ENCODE results near the gene ABI3BP.

ABI3BP gene

DNA sequence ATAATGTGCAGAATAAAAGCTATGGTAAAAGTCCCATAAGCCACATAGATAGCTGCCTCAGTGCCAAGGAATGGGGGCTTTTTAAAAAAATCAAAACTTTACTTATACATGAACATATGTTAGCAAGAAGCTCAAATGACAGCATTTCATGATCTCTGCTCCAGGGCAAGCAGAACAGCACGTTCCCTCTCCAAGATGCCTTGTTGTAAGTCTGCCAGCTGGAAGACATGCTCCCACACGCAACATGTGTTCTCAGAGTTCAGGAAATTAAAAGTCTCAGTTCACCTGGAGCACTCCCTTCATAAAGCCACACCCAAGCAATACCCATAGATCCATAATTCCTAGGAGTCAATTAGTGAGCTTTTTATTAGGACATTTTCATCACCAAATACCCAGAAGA lies 52.2 kb downstream of the ABI3BP start:
- no peak for DNase-seq

DNA sequence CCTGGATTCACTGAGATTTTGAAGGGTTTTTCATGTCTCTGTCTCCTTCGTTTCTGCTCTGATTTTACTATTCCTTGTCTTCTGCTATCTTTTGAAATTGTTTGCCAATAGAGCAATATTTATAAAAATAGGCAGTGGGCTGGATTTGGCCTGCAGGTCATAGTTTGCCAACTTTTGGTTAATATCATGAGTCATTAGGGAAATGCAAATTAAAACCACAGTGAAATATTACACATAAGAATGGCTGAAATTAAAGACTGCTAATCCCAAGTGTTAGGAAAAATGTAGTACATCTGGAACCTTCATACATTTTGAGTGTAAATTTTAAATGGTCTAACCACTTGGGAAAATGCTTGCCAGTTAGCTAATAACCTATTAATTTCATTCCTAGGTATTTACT lies 56.3 kb downstream of the ABI3BP start:
- no peak for DNase-seq

- no peak for DNase-seq
Measured at GRCh38 chr3:100932491-100932890, 60.7 kb downstream of the ABI3BP start.

DNA sequence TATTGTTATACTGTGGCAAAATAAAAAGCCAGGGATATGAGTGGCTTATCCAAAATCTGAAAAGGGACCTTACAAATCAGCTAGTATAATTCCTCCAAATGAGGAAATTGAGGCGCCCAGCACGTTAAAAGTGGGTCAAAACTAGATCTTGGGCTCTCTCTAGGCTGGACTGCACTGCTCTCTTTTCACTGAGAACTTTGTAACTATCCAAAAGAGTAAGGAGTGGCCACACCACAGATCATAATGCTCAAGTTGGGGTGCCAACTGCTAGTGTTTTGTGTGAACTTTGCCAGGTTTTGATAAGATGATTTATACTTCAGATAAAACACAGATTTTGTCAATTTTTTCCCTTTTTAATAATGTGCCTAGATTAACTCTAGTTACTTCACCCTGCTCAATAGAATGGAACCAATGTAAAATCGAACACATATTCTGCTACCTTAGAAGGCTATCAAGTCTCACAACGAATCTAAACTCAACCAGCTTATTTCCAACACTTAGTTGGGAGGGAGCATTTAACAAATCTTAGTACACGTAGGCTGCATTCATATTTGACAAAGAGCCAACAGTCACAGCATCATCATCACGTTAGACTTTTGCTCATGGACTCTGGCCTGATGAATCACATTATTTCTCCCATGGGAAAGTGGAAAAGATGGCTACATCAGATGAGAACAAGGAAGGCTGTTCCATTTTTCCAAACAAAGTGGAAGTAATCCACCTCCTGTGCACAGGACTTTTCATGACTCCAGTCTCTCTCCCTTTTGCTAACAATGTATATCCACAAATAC lies 64.4 kb downstream of the ABI3BP start:
- DNase-seq: no peak

DNA sequence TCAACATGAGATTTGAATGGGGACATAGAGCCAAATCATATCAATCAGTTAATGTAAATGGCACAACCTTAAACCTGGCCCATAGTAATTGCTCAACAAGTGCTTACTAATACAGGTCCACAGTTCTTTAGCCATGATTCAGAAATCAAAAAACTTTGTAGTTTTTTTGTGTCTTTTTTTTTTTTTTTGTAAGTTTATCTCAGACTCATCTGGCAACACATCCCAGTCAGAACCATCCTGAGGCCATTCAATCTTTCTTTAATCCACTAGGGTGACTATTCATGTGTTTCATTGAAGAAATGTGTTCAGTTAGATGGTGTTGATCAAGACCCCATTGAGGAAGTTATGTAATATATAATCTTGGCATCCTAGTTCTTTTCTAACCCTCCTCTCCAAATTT lies 65.4 kb downstream of the ABI3BP start:
- DNase-seq: no peak

GRCh38 chr3:100915706-100916495 lies 77.3 kb downstream of the ABI3BP start:
- no peak for DNase-seq

GRCh38 chr3:100913870-100914648 lies 79.2 kb downstream of the ABI3BP start:
- DNase-seq: no peak

GRCh38 chr3:100912976-100913545 lies 80.2 kb downstream of the ABI3BP start:
- no peak for DNase-seq

- DNase-seq: no peak
Measured at GRCh38 chr3:100912571-100912970, 80.7 kb downstream of the ABI3BP start.

DNA sequence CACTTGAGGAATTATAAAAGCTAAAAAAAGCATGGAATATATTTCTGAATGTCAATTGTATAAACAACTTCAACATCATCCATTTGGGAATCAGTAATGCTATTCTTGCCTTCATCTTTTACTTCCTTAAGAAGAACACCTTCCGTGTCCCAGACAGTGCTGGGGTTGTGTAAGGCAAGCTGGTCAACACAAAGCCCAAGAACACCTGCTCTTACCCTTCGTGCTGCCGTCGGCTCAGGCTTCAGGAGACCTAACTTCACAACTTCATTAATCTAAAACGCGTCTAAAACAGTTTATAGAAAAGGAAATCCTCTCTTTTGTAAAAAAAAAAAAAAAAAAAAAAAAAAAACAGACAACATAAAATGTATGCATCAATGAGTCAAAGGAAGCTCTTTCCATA lies 81.3 kb downstream of the ABI3BP start:
- DNase-seq: no peak

DNA sequence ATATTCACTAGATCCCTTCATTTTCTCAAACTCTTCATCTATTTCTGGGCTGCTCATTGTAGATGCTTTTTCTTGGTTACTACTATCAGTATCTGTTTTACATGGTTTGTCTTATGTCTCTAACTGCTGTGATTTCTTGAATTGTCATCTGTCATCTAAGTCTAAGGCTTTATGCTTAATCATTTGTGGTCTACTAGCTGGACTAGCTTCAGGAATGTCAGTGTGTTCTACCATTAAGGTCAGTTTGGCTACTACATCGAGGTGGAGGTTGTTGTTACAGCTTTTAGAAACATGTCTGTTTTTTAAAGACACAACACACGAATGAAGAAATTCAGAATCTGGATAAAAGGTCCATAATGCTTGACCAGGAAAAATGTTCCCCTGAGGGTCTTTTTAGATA lies 82.2 kb downstream of the ABI3BP start:
- no peak for DNase-seq

- DNase-seq: no peak
Measured at GRCh38 chr3:100902572-100902971, 90.6 kb downstream of the ABI3BP start.

GRCh38 chr3:100900671-100901335 lies 92.4 kb downstream of the ABI3BP start:
- DNase-seq: no peak

GRCh38 chr3:100899440-100900091 lies 93.7 kb downstream of the ABI3BP start:
- no peak for DNase-seq

GRCh38 chr3:100898681-100899080 lies 94.5 kb downstream of the ABI3BP start:
- no peak for DNase-seq

DNA sequence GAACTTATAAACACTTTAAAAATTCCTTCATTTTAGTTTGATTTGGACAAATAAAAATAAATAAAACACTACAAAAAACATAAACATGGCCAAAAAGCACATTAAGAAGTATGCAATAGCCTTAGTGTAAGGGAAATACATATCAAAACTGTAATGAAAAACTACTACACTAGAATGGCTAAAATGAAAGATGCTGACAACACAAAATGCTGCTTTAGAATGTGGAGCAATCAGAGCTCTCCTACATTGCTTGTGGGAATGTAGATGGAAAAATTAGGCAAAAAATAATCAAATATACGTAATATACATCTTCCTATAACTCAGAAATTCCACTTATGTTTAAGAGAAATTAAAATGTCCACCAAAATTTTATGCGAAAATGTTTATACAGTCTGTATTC lies 96.2 kb downstream of the ABI3BP start:
- no peak for DNase-seq

DNA sequence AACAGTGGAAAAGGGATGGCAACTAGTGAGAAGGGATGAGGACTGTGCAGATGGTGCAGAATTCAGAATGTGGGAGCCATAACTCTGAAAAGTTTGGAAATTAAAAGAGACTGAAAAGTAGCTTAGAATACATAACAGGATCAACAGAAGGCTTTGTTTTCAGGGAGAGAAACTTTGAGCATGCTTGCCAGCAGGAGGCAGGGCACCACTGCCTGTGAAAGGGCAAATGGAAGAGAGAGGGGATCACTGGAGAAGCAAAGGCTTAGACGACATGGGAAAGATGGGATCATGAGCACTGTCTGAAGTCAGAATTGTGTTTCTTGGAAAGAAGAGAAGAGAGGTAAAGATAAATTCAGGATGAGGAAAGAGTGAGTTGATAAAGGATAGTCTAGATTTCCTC lies 99.6 kb downstream of the ABI3BP start:
- no peak for DNase-seq

- DNase-seq: no peak
Measured at GRCh38 chr3:100893108-100893507, 100.1 kb downstream of the ABI3BP start.

- DNase-seq: peak; percentile 2
Measured at GRCh38 chr3:100891827-100892226, 101.4 kb downstream of the ABI3BP start.

DNA sequence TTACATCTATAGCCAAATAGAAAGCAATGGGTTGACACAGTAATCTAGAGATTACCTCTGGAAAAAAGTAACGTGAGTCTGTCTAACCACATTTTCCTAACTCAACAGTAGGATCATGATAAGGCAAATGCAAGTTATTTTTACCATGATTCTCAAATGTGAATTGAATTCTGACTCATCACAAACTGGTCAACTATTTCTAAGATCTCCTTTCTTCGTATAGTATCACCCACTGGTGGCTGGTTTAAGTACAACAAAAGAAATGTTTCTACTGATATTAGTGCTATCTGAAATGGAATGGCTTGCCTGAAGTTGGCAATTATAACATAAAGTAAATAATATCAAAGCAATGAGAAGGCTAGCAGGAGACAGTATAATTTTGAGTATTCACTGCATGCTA lies 102.2 kb downstream of the ABI3BP start:
- peak; percentile 15 for DNase-seq

DNA sequence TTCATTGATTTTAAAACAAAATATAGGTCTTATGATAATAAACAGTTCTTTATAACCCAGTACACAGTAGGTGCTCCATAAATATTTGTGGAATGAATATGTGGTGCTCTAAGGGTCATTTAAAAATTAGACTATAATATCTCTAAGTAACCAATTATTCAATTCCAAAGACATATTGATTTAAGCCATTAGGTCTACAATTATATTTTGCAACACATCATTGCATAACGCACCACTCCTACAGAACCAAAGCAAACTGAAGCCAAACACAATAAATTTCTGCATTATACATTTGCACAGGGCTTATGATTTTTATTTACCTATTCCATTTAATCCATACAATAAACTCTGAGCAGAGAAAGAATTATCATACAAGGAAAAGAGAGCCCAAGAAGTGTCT lies 104.3 kb downstream of the ABI3BP start:
- no peak for DNase-seq

DNA sequence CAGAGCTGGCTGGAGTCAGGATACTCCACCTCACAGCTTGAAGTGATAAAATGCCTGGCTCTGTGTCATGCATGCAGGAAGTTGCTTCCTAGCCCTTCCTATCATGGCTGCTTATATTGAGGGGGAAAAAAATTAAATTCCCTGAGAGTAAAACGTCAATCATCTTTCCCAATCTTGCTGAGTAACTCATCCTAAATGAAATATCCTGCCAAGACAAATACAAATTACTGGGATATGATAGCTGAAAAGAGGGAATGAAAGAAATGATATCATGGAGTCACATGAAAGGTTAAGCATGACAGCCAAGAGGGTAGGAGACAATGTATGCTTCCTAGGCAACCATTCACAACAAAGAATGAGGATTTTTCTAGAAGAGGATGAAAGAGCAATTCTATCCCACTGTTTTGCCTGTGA lies 110.6 kb downstream of the ABI3BP start:
- no peak for DNase-seq
